ENCODE measurements around the gene NCKAP5. TPM values are rescaled to one million over a fixed set of nuclear protein-coding genes. Genes with fewer than 3 reads are reported as not detected.

NCKAP5 gene
- total RNA-seq, 3 donors from 2014 or later, result 1.9 to 6.3 (median 2.3) TPM

- Histone ChIP-seq H3K4me3 (no peak overlapping the region), H3K36me3 (ENCODE audit: low read depth) (no peaks in the 10 kb centered on the region), H3K4me1 (ENCODE audit: low read depth) (no peaks in the 10 kb centered on the region), H3K9me3 (no peaks in the 10 kb centered on the region)
- ATAC-seq (no peak), DNase-seq (no peak)
- intact Hi-C loops (cut with DNase I, micrococcal nuclease), result no loop called here
- TF ChIP-seq CTCF (IDR thresholded peaks at IDR 0.05), result no peak
Observed at GRCh38 chr2:132733094-132733493, 835.2 kb downstream of the NCKAP5 start.

- intact Hi-C loops (cut with DNase I, micrococcal nuclease), result no loop called here
- Histone ChIP-seq H3K9me3 (no peaks in the 10 kb centered on the region), H3K4me3 (no peak overlapping the region), H3K36me3 (ENCODE audit: low read depth) (no peaks in the 10 kb centered on the region), H3K4me1 (ENCODE audit: low read depth) (no peaks in the 10 kb centered on the region)
- TF ChIP-seq CTCF (IDR thresholded peaks at IDR 0.05), result no peak
- DNase-seq (no peak), ATAC-seq (no peak)
Observed at GRCh38 chr2:132732694-132733093, 835.6 kb downstream of the NCKAP5 start.

- Histone ChIP-seq H3K36me3 (ENCODE audit: low read depth) (no peaks in the 10 kb centered on the region), H3K9me3 (no peaks in the 10 kb centered on the region), H3K4me3 (no peak overlapping the region), H3K4me1 (ENCODE audit: low read depth) (no peaks in the 10 kb centered on the region)
- TF ChIP-seq CTCF (IDR thresholded peaks at IDR 0.05), result no peak
- ATAC-seq (no peak), DNase-seq (no peak)
- intact Hi-C loops (cut with DNase I, micrococcal nuclease), result no loop called here
Observed at GRCh38 chr2:132731441-132731840, 836.8 kb downstream of the NCKAP5 start.

GRCh38 chr2:132730611-132731010 is 837.7 kb downstream of the NCKAP5 start:
- intact Hi-C loops (cut with DNase I, micrococcal nuclease), result no loop called here
- H3K36me3 ChIP-seq (ENCODE audit: low read depth), result no peaks in the 10 kb centered on the region
- H3K9me3 ChIP-seq, result no peaks in the 10 kb centered on the region
- no peak for TF ChIP-seq CTCF (IDR thresholded peaks at IDR 0.05)
- DNase-seq, result no peak
- no peak overlapping the region for H3K4me3 ChIP-seq
- no peak for ATAC-seq
- no peaks in the 10 kb centered on the region for H3K4me1 ChIP-seq (ENCODE audit: low read depth)

GRCh38 chr2:132729522-132729921 is 838.7 kb downstream of the NCKAP5 start:
- no peaks in the 10 kb centered on the region for H3K36me3 ChIP-seq (ENCODE audit: low read depth)
- ATAC-seq (no peak), DNase-seq (no peak)
- no peak overlapping the region for H3K4me3 ChIP-seq
- no peaks in the 10 kb centered on the region for H3K4me1 ChIP-seq (ENCODE audit: low read depth)
- H3K9me3 ChIP-seq, result no peaks in the 10 kb centered on the region
- intact Hi-C loops (cut with DNase I, micrococcal nuclease), result no loop called here
- no peak for TF ChIP-seq CTCF (IDR thresholded peaks at IDR 0.05)

- DNase-seq (no peak), ATAC-seq (no peak)
- Histone ChIP-seq H3K4me1 (ENCODE audit: low read depth) (no peaks in the 10 kb centered on the region), H3K36me3 (ENCODE audit: low read depth) (no peaks in the 10 kb centered on the region), H3K9me3 (no peaks in the 10 kb centered on the region), H3K4me3 (no peak overlapping the region)
- intact Hi-C loops (cut with DNase I, micrococcal nuclease), result no loop called here
- no peak for TF ChIP-seq CTCF (IDR thresholded peaks at IDR 0.05)
Observed at GRCh38 chr2:132726155-132726554, 842.1 kb downstream of the NCKAP5 start.
